Activated CD4-positive, CD25-positive, alpha-beta regulatory T cell treated with anti-CD3 and anti-CD28 coated beads, Interleukin-2, amount 50 U/mL, for 16 hours (primary cell): ENCODE results near the gene ATG7.
"Not testable (repeated sequence)": the region's sequence is repeated elsewhere in the genome, so short reads cannot be mapped to it uniquely, and the experiment has no call there.

Experiments
- DNase-seq: peaks from one replicate; pipeline ENCODE4 v3.0.0-alpha.2; 2020; ENCODE audit warnings: low read depth, low spot score

ATG7 gene

DNA sequence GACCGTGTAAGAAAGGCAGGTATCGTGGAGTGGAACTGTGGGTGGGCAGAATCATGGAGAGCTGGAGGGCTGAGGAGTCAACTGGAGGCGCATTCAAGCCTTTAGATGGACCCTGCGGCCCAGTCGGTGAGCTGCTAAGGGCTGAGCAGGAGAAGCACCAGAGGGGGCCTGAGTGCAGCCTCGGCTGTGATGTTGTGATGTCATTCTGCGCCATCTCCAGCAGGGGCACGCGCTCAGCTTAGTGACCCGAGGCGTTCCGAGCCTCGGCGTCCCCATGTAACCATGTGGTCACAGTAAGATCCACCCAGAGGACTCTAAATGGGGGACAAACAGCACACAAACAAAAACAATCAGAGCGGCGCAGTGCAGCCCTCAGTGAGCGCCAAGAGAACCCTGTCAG, 294.7 kb downstream of the ATG7 start:
- no peak for DNase-seq

DNA sequence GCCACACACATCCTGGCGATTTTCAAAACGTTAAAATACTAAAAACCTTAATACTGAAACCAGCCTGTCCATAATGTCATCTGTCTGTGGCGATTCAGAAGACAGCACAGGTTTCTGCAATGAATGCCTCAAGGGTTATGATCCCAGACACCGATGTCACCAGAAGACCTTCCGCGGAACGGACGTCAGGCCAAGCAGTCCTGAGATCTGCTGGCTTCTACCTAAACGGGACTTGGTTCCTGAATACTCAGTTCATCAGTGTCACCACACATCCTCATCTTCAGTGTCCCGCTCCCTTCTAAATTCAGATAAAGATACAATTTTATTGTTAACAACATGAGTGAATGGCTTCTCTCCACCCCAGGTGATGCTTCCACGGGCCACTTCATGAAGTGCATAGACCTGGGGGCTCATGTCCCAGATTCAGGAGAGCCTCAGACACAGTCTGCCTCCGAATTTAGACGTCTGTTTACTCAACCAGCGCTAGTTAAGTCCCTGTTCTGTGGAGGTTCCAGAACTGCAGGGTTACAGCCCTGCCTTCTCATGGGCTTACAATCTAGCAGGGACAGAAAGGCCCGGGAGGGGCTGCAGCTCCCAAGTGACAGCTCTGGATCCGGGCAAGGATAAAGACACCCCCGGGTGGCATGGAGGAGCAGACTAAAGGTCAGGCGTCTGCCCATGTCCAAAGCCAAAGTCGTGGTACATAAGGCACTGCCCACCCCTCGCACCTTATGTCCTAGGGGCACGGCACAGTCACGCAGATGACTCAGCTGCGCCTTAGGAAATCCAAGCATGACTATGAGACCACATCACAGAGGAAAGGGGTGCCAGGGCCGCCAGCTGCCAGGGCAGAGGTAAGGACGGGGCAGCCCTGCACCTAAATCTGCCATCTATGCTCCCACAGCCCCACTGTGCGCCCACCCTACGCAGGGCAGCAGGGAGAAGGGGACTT, 295.6 kb downstream of the ATG7 start:
- no peak for DNase-seq

DNA sequence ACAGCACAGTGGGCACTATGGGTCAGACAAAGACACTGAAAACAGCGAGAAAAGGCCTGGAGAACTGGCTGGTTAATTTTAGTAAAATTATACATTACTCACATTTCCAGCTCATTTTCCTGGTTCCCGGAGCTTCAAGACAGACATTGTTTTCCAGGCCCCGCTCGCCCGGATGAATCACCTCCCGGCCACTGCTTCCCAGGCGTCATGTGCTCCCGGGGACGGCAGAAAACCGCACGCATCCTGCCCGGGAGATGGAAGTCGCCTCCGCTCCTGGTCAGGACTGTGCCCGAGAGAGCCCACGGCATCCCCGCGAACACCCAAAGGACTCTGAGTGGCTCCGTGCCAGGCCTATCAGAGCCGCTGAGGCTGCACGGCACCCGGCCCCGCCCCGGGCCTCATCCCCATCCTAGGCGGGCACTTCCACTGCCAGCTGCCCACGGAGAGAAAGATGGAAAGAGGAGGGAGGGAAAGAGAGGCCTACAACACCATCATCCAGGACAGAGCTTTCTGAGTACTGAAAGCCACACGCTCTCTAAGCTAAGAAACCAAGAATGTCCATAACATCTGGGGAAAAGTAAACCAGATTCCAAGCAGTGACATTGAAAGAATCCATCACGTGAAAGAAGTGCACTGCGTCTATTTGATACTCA, 296.4 kb downstream of the ATG7 start:
- DNase-seq, result no peak

DNA sequence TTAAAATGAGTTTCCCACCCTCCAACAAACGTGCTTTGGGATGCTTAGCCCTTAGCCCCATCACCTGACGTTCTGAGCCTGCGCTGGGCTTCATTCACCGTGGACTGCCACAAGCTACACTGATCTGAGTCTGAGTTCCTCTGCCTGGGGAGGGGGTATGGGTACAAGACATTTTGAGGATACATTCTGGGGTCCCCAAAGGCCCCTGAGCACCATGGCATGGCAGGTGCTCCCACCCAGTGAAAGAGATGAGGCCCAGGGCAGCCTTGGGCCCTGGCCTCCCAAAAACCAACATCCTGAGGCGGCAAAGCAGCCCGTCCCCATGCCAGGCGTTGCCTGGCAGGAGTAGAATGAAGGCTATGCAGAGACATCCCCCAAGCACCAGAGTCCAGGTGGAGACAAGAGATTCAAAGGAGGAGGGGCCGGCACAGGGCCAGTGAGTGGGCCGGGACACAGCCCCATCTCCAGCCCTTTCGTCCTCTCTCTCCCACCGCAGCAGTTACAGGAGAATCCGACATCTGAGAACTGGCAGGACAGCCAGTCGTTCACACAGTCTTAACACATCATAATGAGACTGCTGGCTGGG, 297.1 kb downstream of the ATG7 start:
- DNase-seq, result no peak

DNA sequence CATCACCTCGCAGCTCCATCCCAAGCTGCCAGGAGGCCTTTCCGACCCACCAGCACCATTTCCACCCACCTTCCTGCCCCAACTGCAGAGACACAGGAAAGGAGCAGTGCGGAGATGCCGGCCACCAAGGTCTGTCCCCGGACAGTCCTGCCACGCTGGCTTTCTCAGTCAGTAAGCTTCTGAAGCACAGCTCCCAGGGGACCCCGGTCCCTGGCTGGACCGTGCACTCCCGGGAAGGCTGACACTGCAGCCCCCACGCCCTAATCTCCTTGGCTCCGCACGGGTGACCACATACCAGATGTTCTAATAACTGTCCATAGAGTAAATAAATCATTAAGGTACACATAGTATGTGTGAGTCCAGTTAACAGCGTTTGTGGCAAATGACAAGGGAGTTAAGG, 298.1 kb downstream of the ATG7 start:
- DNase-seq, result no peak

DNA sequence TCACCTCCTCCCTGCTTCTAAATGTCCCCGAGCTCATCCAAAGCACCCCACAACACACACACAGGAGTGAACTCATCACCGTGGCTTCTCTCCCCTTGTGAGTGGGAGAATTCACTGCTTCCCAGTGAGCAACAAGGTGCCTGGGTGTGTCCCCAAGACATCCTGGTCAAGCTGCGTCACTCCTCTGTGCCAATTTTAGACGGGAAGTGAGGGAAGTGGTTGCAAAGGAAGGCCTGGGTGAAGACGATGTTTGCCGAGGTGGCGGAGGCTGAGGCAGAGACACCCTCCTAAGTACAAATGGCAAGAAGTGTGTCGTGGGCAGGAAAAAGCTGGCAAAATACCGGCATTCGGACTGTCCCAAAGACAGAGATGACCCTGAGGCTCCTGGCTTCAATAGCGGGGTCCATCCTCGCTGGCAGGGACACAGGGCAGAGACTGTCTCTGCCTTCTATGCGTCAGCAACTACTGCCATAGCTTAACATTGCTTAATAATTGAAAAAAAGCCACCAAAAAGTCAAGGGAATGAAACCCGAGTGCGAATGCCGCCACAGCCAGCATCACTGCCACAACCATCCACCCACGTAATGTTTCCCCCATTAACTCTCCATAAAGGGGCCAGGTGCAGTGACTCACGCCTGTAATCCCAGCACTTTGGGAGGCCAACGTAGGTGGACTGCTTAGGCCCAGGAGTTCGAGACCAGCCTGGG, 298.7 kb downstream of the ATG7 start:
- no peak for DNase-seq

DNA sequence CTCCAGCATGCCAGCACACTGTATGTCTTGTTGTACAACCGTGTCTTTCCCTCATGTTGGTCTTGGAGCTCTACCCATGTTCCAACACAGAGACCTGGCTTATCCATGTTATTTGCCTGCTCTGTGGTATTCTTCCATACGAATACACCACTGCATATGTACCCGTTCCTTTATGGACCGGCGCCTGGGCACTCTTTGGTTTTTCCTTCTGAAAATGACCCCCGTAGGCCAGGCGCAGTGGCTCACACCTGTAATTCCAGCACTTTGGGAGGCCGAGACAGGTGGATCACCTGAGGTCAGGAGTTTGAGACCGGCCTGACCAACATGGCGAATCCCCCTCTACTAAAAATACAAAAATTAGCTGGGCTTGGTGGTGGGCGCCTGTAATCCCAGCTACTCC, 300.5 kb downstream of the ATG7 start:
- not testable (repeated sequence) for DNase-seq

DNA sequence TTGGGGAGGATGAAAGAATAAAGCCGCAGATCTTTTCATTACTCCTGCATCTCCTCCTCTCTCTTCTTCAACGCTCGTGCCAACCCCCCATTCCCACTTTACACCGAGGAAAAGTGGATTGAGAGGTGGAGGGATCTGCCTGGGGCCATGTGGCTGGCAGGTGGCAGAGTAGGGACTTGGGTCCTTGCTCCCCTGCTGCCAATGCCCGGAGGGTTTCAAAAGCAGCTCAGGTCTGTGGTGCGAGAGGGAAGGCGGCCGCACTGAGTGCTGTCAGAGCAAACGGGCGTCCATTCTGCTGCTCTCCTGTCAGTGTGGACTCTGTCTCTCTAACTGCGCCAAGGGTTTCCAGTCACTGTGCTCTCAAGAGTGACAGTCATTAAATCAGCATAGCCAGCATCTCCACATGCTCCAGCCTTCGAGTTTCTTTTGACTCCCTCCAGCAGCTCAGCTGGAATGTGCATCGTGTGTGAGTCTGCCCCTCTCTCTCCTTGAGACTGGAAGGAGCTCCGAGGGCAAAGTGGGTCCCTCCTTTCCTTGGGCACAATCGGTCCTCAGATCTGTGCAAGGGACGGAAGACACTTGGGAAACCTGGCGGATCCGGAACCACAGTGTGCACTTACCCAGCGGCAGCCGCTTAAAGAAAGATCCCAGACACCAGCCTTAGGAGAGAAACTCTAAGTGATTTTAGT, 302.9 kb downstream of the ATG7 start:
- DNase-seq, result no peak

DNA sequence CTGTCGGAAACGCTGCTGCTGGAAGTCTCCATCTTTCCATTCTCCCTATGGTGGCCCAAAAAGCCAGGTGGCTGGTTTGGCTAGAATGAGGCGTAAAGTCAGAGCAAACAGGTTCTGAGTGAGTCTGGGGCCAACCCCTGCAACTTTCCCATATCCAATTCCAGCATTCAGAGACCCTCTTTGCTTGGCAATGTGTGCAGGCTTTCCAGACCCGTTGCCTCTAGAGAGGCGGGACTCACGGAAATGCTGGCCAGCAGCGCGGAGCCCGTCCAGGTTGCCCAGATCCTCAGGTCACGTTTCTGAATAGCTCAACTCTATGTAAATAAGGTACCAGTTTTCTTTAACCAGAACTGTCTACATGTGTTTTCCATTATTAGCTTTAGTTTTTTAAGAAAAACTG, 303.5 kb downstream of the ATG7 start:
- no peak for DNase-seq

DNA sequence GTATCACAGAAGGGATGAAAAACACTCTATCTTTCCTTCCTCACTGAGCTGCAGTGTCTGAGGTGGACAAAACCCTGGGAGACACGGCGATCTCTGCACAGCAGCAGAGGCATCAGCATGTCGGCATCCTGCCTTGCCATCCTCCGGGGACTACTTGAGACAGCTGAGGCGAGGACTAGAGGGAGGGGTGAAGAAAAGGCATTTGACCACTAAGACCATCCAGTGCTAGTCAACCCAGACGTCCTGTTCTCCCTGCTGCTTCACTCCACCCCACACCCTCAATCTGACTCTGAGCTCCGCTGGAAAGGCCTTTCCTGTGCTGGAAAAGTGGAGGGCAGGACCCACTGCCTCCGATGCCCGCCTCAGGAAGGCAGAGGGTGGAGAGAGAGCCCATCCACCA, 304.3 kb downstream of the ATG7 start:
- no peak for DNase-seq

DNA sequence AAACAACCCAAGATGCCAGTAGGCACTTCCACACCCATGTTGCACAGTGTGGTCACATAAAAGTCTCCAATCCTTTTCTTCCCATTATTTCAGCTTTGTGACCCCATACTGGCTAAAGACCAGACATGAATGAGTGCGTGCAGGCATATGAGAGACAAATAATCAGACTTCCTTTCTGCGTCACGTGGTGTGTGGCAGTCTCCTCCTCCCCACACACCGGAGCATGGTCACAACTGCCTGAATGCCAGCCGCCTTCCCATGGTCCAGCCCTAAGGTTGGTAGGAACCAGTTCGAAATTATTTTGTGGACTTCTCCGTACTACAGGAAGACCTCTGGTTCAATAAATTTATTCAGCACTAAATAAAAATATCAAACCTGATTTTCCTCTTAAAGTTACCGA, 306.0 kb downstream of the ATG7 start:
- no peak for DNase-seq

DNA sequence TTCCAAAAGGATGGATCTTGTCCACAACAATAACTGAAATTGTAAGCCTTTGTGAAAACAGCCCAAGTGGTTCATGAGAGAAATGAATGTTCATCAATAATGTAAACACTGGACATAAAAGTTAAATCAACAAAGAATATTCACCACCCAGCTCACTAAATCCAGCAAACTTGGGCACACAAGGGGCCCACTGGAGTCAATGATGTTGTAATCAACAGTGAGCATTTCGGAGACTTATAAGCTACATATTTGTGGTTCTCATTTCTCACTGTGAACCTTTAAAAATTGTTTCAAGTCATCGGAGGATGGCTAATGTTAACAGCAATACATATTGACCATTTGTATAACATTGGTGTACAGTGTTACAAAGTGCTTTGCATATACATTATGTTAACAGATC, 308.4 kb downstream of the ATG7 start:
- DNase-seq, result no peak

DNA sequence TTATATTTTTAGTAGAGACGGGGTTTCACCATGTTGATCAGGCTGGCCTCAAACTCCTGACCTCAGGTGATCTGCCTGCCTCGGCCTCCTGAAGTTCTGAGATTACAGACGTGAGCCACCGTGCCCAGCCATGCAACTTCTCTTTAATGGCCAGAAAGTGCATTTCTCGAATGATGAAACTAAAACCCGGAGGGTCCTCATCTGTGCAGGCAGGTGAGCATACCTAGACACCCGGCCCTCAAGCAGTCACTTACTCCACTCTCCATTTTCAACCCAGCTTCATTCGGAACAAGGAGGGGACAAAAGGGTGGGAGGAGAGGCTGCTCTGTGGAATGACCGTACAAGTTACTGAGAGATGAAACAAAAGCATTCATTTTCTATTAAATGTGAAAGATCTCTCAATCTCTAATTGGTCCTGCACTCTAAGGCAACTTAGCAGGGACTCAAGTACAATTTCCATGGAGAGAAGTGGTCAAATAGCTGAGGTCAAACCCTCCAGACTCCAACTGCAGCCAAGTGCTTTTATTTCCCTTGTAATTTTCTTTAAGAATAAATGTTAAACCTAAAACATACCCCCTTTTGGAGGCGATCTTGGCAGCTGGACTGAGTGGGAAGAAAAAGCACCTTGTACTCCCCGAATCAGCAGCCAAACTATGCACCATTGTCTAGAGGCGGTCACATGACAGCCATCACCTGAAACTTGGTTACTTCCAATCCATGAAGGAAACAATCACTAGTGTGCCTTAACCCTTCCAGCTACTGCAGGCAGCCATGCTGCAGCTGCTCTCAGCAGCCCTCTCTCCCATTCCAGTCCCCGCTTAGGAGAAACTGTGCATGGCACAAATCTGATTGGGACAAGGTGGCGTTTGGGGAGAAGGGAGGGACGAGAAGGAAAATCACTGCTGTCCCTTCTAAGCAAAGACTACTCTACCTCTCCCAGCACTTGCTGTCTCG, 309.3 kb downstream of the ATG7 start:
- DNase-seq, result no peak

DNA sequence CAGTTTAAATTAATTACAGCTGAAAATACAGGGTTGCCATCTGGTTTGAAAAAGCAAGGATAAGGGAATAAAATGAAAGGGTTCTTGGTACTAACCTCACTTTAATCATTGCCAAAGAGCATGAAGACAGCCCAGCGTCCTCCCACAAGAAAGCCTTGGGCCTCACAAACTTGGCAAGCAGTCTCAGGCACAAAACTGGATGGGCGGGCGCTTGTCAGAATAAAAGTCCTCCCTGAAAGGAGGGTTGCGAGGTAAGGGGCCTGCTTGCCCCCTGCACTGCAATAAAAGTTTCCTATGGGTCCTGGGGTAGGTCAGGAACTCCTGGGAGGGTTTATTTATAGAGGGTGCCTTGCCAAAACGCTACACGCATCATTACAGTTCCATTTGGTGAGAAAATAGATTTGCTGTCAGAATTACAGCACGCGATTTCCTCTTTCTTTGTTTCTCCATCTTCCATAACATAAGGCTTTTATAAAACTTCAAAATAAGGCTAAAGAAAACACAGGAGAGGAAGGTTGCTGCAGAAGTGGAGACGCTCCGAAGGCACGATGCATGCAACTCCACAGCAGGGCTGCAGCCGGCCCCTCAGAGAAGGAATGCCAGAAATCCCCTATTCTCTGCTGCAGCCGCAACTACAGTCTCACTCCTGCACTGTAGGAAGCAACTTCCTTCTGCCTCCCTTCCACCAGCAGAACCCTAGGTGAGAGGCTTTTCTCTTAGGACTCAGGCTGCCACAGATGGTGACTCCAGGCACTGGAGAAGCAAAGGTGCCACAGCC, 310.2 kb downstream of the ATG7 start:
- DNase-seq, result no peak

DNA sequence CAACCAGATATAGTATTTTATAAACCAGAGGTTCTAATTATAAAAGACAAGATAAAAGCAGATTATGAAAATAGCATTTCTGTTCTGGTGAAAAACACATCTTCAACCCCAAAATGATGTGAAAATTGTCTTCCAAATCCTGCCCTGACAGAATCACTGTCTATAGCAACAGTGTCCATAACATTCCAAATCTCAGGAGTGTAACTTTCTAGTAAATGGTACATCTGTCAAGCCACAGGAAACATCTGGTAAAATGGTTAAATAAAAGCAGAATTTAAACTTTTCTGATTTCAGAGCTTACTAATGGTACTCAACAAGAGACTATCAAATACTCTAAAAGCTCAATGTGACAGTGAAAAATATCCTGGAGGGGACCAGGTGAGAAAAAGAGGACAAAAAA, 311.0 kb downstream of the ATG7 start:
- DNase-seq, result no peak

DNA sequence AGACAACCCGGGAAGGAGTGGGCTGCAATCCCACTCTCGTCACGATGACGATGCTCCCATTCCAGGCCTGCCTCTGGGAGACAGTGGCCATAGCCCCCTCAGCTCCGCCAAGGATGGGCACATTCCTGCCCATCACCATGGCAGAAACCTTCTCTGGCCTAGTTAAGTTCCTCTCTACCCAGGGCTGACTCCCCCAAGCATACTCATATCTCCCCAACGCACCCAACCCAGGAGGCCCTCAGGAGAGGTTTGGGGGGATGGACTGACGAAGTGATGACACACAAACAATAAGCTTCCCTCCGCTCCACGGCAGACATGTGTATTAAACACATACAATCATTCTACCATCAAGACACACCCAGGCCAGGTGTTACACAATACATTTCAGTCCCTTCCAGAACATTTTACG, 311.4 kb downstream of the ATG7 start:
- DNase-seq, result no peak

DNA sequence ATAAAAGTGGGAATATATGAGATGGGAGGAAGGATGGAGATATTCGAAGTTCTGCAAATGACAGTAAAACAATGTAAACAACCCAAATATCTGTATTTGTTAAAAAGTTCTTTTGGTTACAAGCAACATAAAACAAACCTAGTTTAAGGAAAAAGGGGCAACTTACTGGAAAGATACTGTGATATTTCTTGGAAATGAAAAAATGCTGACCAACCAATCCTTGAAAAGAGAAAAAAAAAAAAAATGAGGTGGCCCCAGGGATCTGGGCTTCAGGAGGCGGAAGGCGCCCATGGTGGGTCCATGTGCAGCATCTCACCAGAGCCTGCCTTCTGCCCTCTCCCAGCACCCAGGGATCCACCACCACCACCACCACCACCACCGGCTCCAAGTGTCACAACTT, 312.4 kb downstream of the ATG7 start:
- DNase-seq, result no peak

DNA sequence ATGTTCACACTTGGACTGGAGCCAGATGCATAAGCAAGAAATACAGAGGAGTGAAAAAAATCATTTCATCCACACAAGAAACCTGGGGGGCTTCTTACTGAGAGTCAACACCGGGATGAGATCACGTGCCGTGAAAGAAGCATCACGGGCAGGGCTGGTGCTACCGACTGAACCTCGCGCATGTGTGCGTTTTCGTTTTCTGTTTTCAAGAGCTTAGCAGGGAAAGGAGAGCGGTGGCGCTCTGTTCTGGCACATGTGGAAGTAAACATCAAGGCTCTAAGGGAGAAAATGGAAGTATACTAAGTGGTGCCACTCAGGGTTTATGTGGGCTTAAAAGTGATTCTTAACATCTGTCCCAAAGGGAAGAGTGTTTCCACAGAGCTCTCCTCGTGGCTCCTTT, 315.6 kb downstream of the ATG7 start:
- no peak for DNase-seq

DNA sequence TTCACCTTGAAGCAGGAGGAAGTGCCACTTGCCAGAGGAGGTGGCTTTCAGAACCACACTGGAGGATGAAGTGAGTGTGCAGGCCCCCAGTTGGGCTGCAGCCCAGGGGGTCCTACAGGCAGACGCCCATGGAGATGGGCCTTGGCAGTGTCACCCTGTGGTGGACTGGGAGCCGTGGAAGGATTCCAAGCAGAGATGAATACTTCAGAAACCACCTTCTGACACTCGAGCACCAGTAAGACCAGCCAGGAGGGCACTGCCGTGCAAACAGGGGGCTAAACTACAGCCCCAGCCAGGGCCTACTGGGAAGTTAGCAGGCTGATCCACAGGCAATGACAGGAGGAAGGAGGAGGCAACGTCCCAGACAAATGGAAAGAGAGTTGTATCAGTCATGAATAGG, 316.1 kb downstream of the ATG7 start:
- no peak for DNase-seq

DNA sequence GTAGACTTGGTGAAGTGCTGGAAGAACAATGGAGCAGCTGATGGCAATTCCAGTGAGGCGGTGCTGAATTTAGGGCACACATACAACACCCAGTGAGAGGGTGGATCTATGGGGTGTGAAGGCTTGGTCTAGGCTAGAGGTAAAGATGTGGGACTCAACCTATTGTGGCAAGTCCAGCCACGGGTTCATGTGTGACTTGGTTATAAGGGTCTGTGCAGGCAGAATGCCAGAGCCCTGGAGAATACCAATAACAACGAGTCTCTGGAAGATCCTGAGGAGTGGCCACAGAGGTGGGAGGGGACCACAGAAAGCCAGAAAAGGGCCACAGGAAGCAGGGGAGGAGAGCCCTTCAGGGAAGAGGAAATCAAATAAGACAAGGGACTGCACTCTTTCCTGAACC, 316.6 kb downstream of the ATG7 start:
- DNase-seq, result no peak
